Measurements from ENCODE around the gene CDH2.

CDH2 gene

GRCh38 chr18:28044036-28044435 is 132.9 kb downstream of the CDH2 start:
- no peak for DNase-seq (ENCODE audit: low spot score)

- no peak for DNase-seq (ENCODE audit: low spot score)
Measured at GRCh38 chr18:28043631-28044030, 133.3 kb downstream of the CDH2 start.

DNA sequence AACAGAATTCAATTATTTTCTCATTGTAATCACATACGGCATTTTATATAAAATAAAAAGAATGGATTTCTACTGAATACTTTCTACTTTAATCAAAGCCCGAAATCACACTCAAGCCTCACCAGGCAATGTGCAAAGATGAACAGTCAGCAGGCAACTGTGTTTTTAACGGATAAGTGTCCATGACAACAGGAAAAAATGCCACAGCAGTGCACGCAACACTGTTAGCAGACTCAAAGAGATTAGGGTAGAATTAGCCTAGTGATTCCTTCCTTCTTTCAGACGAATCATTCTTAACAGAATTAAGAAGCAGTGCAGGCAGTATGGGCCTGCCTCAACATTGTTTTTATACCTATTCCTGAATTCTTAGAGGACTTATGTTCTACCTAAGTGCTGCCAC is 135.6 kb downstream of the CDH2 start:
- no peak for DNase-seq (ENCODE audit: low spot score)

DNA sequence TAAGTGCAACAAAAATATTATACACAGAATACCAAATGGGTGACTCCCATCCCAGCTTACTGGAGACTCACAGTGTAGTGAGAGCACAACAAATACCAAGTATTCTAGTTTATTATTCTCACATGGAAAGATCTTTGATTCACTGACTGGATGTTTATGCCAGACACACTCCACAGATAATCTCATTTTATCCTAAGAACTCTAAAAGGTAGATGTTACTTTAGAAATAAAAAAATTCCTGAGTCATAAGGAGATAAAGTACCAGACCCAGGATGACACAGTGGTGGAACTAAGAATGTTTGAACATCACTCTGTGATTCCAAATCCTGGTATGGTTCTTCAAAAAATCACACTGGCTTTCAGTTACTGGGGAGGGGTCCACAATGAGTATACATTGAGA is 136.2 kb downstream of the CDH2 start:
- no peak for DNase-seq (ENCODE audit: low spot score)

DNA sequence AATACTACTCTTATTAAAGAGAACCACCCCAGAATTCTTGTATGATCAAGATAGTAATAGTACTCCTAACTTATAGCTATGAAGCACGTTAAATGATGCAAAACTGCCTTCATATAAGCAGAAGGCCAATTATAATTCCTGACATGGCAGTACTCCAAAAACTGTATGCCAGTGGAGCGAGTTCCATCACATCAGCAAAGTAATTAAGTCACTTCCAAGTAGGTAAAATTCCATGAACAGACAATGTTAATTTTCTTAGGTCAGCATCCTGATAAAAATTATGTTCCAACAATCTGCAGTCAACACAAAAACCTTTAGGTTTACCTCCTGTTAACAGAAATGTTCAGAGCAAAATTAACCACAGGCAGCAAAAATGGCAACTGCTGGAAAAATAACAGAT is 136.7 kb downstream of the CDH2 start:
- DNase-seq (ENCODE audit: low spot score), result no peak

DNA sequence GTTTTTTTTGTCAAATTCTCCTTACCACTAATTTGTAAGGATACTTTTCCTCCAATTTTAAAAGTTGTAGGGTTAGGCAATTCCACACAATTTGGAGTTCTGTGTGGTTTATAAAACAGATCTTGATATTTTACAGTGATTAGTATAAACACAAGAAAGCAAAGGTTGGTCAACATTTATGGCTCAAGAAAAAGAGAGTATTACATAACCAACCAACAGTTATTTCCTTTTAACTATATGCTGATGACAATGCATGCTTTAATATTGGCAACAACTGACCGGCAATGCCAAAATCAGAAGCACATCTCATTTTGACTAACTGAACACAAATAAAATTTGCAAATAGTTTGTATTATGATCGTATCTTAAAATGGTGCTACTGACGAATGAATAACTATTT is 137.2 kb downstream of the CDH2 start:
- no peak for DNase-seq (ENCODE audit: low spot score)

DNA sequence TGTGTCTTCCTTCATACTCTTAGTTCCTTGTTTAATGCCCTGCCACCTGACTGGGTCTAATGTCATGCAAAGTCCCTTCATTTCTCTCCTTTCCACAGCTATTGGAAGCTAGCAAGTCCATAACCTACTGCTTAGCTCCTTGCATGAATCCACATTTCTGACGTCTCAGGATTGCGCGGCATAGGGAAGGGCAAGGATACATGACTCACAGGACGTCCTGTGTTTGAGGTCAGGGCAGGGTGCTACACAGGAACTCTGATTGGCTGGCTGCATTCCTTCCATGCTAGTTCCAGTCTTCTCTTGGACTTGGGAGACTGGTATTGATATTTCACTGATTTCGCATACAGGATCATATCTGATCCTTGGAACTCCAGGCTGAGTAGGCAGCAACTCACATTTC is 137.9 kb downstream of the CDH2 start:
- no peak for DNase-seq (ENCODE audit: low spot score)

- no peak for DNase-seq (ENCODE audit: low spot score)
Measured at GRCh38 chr18:28036488-28036887, 140.4 kb downstream of the CDH2 start.

DNA sequence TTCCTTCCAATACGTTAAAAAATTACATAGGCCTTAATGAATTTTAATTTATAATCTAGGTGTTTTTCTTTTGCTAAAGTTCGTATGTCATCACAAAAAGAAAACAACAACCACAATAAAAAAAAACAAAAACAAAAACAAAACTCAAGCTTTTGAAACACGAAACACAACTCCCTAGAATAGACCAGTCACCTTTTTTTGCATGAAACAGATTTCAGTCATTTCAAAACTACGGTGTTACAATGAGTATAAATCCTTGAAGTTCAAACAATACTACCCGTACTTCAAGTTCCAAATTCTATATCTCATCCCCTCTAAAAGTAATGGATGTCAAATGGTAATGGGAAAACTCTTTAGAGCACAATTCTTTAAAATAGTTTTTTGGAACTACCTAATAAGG is 142.4 kb downstream of the CDH2 start:
- no peak for DNase-seq (ENCODE audit: low spot score)

- no peak for DNase-seq (ENCODE audit: low spot score)
Measured at GRCh38 chr18:28032177-28032576, 144.8 kb downstream of the CDH2 start.

DNA sequence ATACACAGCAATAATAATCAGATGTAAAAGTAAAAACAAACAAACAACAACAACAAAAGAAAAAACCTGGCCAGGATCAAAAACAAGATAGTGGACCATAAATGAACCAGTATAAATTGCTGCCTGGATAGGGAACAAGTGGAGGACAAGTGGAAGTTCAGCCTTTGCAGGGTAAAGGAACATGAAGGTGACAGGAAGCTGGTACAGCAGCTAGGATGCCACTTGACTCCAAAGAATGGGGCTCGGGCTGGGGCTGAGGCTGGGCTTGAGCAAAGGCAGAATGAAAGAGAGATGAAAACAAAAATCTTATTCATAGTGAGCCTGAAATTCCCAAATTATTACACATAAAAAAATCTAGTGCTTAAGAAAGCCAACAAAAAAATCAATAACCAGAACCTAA is 146.5 kb downstream of the CDH2 start:
- no peak for DNase-seq (ENCODE audit: low spot score)

DNA sequence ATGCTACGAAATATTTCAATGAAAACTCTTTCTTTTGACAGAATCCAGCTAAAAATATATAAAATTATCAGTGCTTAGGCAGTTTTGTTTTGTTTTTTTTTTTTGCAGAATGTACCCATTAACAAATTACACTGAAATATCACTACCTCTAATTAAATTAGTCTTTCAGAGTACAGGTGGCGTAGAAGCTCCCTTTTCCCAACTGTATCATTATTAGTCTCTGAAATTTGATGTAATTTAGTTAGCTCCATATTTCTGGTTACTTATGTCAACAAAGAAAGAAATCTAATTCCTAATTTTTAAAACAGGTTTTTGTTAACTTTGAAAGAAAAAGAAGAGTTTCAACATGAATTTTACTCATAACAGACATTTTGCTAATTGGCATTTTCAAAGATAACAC is 149.2 kb downstream of the CDH2 start:
- no peak for DNase-seq (ENCODE audit: low spot score)

GRCh38 chr18:28019425-28020108 is 157.4 kb downstream of the CDH2 start:
- no peak for DNase-seq (ENCODE audit: low spot score)

DNA sequence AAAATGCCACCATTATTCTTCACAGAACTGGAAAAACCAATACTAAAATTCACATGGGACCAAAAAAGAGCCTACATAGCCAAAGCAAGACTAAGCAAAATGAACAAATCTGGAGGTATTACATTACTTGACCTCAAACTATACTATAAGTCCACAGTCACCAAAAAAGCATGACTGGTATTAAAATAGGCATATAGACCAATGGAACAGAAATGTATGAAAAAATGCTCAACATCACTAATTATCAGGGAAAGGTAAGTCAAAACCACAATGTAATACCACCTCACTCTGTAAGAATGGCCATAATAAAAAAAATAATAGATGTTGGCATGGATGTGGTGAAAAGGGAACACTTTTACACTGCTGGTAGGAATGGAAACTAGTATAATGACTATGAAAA is 158.6 kb downstream of the CDH2 start:
- DNase-seq (ENCODE audit: low spot score), result no peak

DNA sequence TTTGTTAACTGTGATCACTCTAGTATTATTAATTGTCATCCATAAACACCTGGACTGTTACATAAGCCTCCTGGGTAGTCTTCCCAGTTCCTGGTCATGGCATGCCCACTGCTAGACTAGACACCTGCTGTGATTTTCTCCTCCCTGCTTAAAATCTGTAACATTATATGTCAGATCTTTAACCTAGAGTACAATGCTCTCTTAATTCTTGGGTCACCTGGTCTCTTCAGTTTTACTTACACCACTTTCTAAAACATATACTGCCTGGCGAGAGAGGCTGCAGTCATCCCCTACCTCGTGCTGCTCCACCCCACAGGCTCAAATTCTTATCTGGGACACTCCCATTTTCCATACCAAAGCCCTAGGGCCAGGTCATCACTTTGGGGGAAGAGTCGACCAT is 161.3 kb downstream of the CDH2 start:
- DNase-seq (ENCODE audit: low spot score), result no peak

DNA sequence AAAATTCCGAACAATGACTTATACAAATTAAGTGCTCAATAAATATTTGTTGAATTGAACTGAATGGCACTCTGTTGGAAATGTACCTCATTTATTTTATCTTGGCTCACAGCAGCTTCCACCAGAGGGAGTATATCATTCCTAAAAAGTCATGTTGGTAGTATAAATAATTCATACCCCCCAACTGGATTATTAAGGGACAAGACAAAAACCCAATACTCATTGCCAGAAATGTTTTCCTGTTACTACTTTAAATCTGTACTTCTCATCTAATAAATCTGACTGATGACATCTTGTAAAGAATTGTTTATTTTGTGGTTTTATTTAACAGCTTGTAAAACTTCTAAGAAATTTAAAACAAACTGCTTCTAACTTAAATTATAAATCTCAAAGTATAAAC is 163.9 kb downstream of the CDH2 start:
- DNase-seq (ENCODE audit: low spot score), result no peak

DNA sequence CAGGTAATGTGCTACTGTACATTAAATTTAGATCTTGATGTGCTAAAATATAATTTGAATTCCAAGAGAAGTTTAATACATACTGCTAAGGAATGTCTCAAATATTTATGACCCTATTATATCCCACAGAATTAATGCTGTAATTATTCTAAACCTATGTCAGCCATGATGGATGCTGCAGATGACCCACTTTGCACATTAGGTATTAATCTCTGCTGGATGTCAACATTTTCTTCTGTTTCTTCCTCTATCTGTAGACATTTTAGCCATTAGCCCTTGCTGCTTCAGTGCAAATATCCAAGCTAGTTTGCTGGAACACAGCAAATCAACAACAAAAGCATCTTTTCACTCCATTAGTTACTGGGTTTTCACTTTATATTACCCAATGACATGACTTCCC is 164.6 kb downstream of the CDH2 start:
- DNase-seq (ENCODE audit: low spot score), result no peak

GRCh38 chr18:28009589-28009988 is 167.3 kb downstream of the CDH2 start:
- no peak for DNase-seq (ENCODE audit: low spot score)

DNA sequence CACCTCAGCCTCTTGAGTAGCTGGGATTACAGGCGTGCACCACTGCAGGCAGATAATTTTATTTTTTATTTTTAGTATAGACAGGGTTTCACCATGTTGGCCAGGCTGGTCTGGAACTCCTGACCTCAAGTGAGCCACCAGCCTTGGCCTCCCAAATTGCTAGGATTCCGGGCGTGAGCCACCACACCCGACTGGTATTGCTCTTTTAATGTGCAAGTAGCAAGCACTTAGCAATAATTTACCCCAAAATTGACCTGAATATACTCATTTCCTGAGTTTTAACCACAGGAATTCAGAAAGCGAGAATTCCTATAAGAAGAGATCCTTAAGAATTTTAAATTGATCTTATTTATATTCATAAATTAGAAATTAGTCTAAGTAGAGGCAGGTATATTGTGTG is 169.1 kb downstream of the CDH2 start:
- no peak for DNase-seq (ENCODE audit: low spot score)

GRCh38 chr18:28005164-28005563 is 171.8 kb downstream of the CDH2 start:
- no peak for DNase-seq (ENCODE audit: low spot score)

DNA sequence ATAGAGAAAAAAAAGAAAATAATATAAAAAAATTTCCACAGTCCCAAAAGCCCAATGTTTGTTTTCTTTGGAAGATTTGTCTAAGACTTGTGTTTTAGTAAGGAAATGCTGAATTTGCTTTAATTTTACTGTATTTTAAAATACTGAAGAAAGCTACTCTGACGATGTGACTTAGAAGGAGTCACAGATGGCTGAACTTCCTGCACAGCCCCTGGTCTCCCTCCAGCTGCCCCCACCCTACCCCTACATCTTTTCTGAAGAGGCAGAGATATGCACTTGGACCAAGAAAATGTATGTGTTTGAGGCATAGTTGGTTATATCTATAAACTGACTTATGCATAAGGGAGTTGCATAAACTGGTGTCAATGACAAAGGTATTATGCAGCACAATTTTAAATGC is 172.3 kb downstream of the CDH2 start:
- no peak for DNase-seq (ENCODE audit: low spot score)

- DNase-seq (ENCODE audit: low spot score), result no peak
Measured at GRCh38 chr18:28003451-28003850, 173.5 kb downstream of the CDH2 start.

DNA sequence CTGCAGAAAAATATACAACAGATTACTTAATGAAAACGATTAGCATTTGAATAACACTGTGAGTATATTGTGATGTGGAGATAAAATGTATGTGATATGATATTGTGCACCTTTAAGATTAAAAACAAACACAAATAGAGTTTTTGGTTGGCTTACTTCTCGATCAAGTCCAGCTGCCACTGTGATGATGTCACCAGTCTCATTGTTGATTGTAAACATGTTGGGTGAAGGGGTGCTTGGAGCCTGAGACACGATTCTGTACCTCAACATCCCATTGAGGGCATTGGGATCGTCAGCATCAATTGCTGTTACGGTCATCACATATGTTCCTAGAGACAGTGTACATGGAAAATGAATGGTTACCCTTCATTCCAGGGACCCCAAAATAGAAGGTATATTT is 174.1 kb downstream of the CDH2 start:
- no peak for DNase-seq (ENCODE audit: low spot score)

DNA sequence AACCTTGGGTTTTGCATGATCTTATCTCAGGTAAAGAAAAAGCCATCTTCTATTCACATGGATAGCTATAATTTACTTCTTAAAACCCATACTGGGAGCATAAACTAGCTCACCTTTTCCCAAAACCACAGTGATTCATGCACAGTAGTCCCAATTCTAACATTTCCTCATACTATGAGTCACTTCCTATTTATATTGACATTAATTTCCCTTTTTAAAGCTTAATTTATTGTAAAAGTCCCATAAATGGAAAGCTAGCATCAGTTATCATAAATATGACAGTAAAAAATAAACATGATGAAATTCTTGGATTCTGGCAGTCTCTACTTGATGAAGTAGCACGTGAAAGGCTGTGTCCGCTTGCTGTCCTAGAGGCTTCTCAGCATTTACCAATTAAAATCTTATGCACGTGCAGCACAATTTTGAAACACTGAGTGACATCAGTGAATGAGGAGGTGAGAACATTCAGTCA is 180.1 kb downstream of the CDH2 start:
- no peak for DNase-seq (ENCODE audit: low spot score)

Measured in HuH-7 (cell line).